ENCODE measurements around the gene SSUH2.
"Not testable (repeated sequence)": the region's sequence is repeated elsewhere in the genome, so short reads cannot be mapped to it uniquely, and the experiment has no call there.

Gene SSUH2

GRCh38 chr3:8644748-8645390 is at the start of gene SSUH2:
Gene SSUH2 (minus strand): TSS chr3:8644798. CDS start chr3:8644758, 40 bp downstream.
- in situ Hi-C loops (cut with MboI; ENCODE audit: low sequenced_read_pairs) = no loop called here

- in situ Hi-C loops (cut with MboI; ENCODE audit: low sequenced_read_pairs) = not testable (repeated sequence)
Measured at GRCh38 chr3:8691295-8691694, 46.7 kb upstream of the SSUH2 start.

- in situ Hi-C loops (cut with MboI; ENCODE audit: low sequenced_read_pairs) = not testable (repeated sequence)
Measured at GRCh38 chr3:8684992-8685391, 40.4 kb upstream of the SSUH2 start.

- in situ Hi-C loops (cut with MboI; ENCODE audit: low sequenced_read_pairs) = not testable (repeated sequence)
Measured at GRCh38 chr3:8682850-8683574, 38.4 kb upstream of the SSUH2 start.

GRCh38 chr3:8681881-8682538 is 37.4 kb upstream of the SSUH2 start:
- in situ Hi-C loops (cut with MboI; ENCODE audit: low sequenced_read_pairs) = not testable (repeated sequence)

- in situ Hi-C loops (cut with MboI; ENCODE audit: low sequenced_read_pairs) = no loop called here
Measured at GRCh38 chr3:8681349-8681748, 36.8 kb upstream of the SSUH2 start.

- in situ Hi-C loops (cut with MboI; ENCODE audit: low sequenced_read_pairs) = not testable (repeated sequence)
Measured at GRCh38 chr3:8679817-8680553, 35.4 kb upstream of the SSUH2 start.

- in situ Hi-C loops (cut with MboI; ENCODE audit: low sequenced_read_pairs) = no loop called here
Measured at GRCh38 chr3:8678751-8679150, 34.2 kb upstream of the SSUH2 start.

- in situ Hi-C loops (cut with MboI; ENCODE audit: low sequenced_read_pairs) = not testable (repeated sequence)
Measured at GRCh38 chr3:8677258-8677657, 32.7 kb upstream of the SSUH2 start.

GRCh38 chr3:8675591-8675990 is 31.0 kb upstream of the SSUH2 start:
- in situ Hi-C loops (cut with MboI; ENCODE audit: low sequenced_read_pairs) = not testable (repeated sequence)

- in situ Hi-C loops (cut with MboI; ENCODE audit: low sequenced_read_pairs) = no loop called here
Measured at GRCh38 chr3:8673083-8673737, 28.6 kb upstream of the SSUH2 start.

- in situ Hi-C loops (cut with MboI; ENCODE audit: low sequenced_read_pairs) = no loop called here
Measured at GRCh38 chr3:8669019-8669418, 24.4 kb upstream of the SSUH2 start.

GRCh38 chr3:8668216-8668615 is 23.6 kb upstream of the SSUH2 start:
- in situ Hi-C loops (cut with MboI; ENCODE audit: low sequenced_read_pairs) = no loop called here

- in situ Hi-C loops (cut with MboI; ENCODE audit: low sequenced_read_pairs) = no loop called here
Measured at GRCh38 chr3:8667463-8668091, 23.0 kb upstream of the SSUH2 start.

- in situ Hi-C loops (cut with MboI; ENCODE audit: low sequenced_read_pairs) = no loop called here
Measured at GRCh38 chr3:8665407-8665896, 20.9 kb upstream of the SSUH2 start.

- in situ Hi-C loops (cut with MboI; ENCODE audit: low sequenced_read_pairs) = no loop called here
Measured at GRCh38 chr3:8663177-8664061, 18.8 kb upstream of the SSUH2 start.

- in situ Hi-C loops (cut with MboI; ENCODE audit: low sequenced_read_pairs) = no loop called here
Measured at GRCh38 chr3:8662594-8662993, 18.0 kb upstream of the SSUH2 start.

GRCh38 chr3:8660175-8661118 is 15.8 kb upstream of the SSUH2 start:
- in situ Hi-C loops (cut with MboI; ENCODE audit: low sequenced_read_pairs) = no loop called here

All from HL-60/S4 treated with retinoic acid at 250 ng/mL for 4 days and 3 days (cell line).